GM19455 (cell line): Measurements from ENCODE around the gene TCF12.
A peak's percentile ranks its signal among the peaks of the same experiment; 100 is the strongest.

Source experiments
- ATAC-seq: cut with Tn5 transposase; IDR thresholded peaks from one replicate; pipeline ENCODE4 v1.9.1; 2021; ENCODE audit not compliant: unreplicated experiment

The TCF12 gene

GRCh38 chr15:56918046-56918938 lies at the start of gene TCF12:
Gene TCF12 (plus strand): TSS chr15:56918644. CDS start chr15:56919914, 1,270 bp downstream.
- ATAC-seq, result peak; percentile 73

GRCh38 chr15:56869573-56869972 lies 48.9 kb upstream of the TCF12 start:
- ATAC-seq, result no peak

GRCh38 chr15:56871185-56871584 lies 47.3 kb upstream of the TCF12 start:
- no peak for ATAC-seq

GRCh38 chr15:56871867-56872266 lies 46.6 kb upstream of the TCF12 start:
- ATAC-seq, result no peak

GRCh38 chr15:56877255-56877970 lies 41.0 kb upstream of the TCF12 start:
- ATAC-seq, result no peak

GRCh38 chr15:56879502-56879901 lies 38.9 kb upstream of the TCF12 start:
- no peak for ATAC-seq

- no peak for ATAC-seq
Observed at GRCh38 chr15:56883088-56883487, 35.4 kb upstream of the TCF12 start.

- ATAC-seq, result no peak
Observed at GRCh38 chr15:56886363-56886931, 32.0 kb upstream of the TCF12 start.

- peak; percentile 84 for ATAC-seq
Observed at GRCh38 chr15:56886932-56887781, 31.3 kb upstream of the TCF12 start.

GRCh38 chr15:56887782-56888438 lies 30.5 kb upstream of the TCF12 start:
- ATAC-seq, result no peak

GRCh38 chr15:56890038-56890437 lies 28.4 kb upstream of the TCF12 start:
- no peak for ATAC-seq

- no peak for ATAC-seq
Observed at GRCh38 chr15:56891852-56892440, 26.5 kb upstream of the TCF12 start.

- no peak for ATAC-seq
Observed at GRCh38 chr15:56892659-56893363, 25.6 kb upstream of the TCF12 start.

GRCh38 chr15:56893364-56893678 lies 25.1 kb upstream of the TCF12 start:
- ATAC-seq, result no peak

- no peak for ATAC-seq
Observed at GRCh38 chr15:56894601-56895000, 23.8 kb upstream of the TCF12 start.

GRCh38 chr15:56901931-56902330 lies 16.5 kb upstream of the TCF12 start:
- ATAC-seq, result no peak

- ATAC-seq, result no peak
Observed at GRCh38 chr15:56906766-56907165, 11.7 kb upstream of the TCF12 start.

GRCh38 chr15:56910801-56911200 lies 7.6 kb upstream of the TCF12 start:
- ATAC-seq, result no peak

GRCh38 chr15:56913241-56913640 lies 5.2 kb upstream of the TCF12 start:
- no peak for ATAC-seq

- no peak for ATAC-seq
Observed at GRCh38 chr15:56913670-56914069, 4.8 kb upstream of the TCF12 start.
